ENCODE measurements around the gene VENTX.

- TF ChIP-seq CTCF (IDR thresholded peaks at IDR 0.05 in 2 of 3, conservative IDR thresholded peaks at IDR 0.05 in 1 of 3; ENCODE audit: borderline replicate concordance in 1 of 3, insufficient read depth in 1 of 3, low read depth in 2 of 3, low read length in 2 of 3) (no peak), REST (IDR thresholded peaks at IDR 0.05; ENCODE audit: low read depth) (no peak)
These were observed 16.3 kb upstream of the VENTX start for GRCh38 chr10:133221331-133221730.

All from HCT116 (cell line).